Hair follicular keratinocyte (primary cell): Measurements from ENCODE around the gene MAX. TPM values are rescaled to one million over a fixed set of nuclear protein-coding genes. Genes with fewer than 3 reads are reported as not detected.

Experiments
- total RNA-seq: library from RNA; depleted of rRNA; stranded (reverse); fragments of >200 nt; gene quantifications from 2 replicates; pipeline ENCODE4 v1.2.3, GENCODE V29; 2015

The MAX gene, protein sequence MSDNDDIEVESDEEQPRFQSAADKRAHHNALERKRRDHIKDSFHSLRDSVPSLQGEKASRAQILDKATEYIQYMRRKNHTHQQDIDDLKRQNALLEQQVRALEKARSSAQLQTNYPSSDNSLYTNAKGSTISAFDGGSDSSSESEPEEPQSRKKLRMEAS
- 28.3 and 46.4 TPM in 2 replicates for total RNA-seq

DNA sequence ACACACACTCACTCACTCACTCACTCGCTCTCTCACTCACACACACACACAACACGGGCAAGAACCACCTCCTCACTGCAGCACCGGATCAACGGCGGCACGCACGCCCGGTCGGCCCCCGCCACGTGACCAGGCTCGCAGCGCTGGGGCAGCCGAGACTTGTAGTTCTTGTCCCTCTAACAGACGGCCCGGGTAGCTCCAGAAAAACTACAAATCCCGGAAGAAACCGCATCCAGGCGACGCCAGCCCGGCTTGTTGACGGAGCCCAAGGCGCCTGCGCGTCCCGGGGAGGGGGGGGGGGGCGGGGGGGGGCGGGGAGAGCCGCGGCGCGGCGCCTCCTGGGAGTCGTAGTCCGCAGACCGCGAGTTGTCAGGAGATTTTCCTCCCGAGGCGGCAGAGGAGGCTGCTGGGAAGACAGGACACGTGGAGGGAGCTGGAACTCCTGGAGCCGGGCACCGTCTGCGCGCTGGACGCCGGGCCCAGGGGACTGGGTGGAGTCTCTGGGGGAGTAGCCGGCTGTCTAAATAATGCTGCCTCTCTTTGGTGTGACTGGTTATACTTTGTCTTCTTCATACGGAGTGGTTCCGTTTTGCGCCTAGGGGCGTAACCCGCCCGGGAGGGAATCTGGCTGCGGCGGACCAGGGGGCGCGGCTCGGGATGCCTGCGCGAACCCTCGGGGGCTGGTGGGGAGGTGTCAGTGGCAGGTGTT lies at the start of gene MAX:
Gene MAX, minus strand, starts transcription at position 77 of the 709 bp plus-strand sequence. CDS start 178 bp downstream, outside the sequence.

Other genes with a start within 250 kb of the MAX start
- not detected in 2 replicates for gene SPTB, start 222.6 kb downstream of the MAX start, total RNA-seq
- gene CHURC1, start 188.1 kb downstream of the MAX start, total RNA-seq, result 28.0 and 43.7 TPM in 2 replicates
- gene GPX2, start 159.8 kb downstream of the MAX start, total RNA-seq, result 0.23 and 1.7 TPM in 2 replicates
- 0.08 and 0.30 TPM in 2 replicates for gene RAB15, start 130.2 kb downstream of the MAX start, total RNA-seq
- gene FNTB, start 115.6 kb downstream of the MAX start, total RNA-seq, result 6.5 and 12.3 TPM in 2 replicates